K562 (cell line): Measurements from ENCODE around the gene KAZN. TPM values are rescaled to one million over a fixed set of nuclear protein-coding genes. Genes with fewer than 3 reads are reported as not detected.

Experiments
- ATAC-seq: fragments of 200-7000 bp; cut with Tn5 transposase; 3 replicates; pipeline ENCODE4 v1.9.1; 2020; ENCODE audit warnings: moderate library complexity
- BruUV-seq: library from RNA; stranded (reverse); fragments of 400-500 nt; replicated peaks from 2 replicates; lab custom pipeline; 2021; lab: Mats Ljungman, UMichigan
- CTCF ChIA-PET: fragments of 300-600 bp; formaldehyde crosslinking; extraction: SDS; loops from one replicate; lab custom pipeline; 2021; ENCODE audit warnings: low intra/inter-chr PET ratio; lab: Yijun Ruan, JAX
- POLR2A ChIA-PET: fragments of 300-600, 350-650 bp; sonication (Branson Sonifier 250); formaldehyde crosslinking; extraction: SDS; loops from one replicate; lab custom pipeline; 2021; ENCODE audit warnings: antibody characterized with exemption, inconsistent platforms; lab: Yijun Ruan, JAX
- DNase-seq, 4 experiments: peaks; one replicate each; pipeline versions ENCODE4 v3.0.0 to v3.0.0-alpha.2; 2011 to 2018; ENCODE audit warnings: low spot score in 3 of 4, mixed read lengths in 3 of 4; ENCODE audit errors: extremely low read depth in 1 of 4
- FAIRE-seq: peaks from 2 replicates; lab custom pipeline; 2011; peaks lifted over from hg19 to GRCh38; lab: Jason Lieb, UNC
- H2AFZ ChIP-seq: 2 replicates; pipeline ENCODE4 v1.6.0; 2011; ENCODE audit warnings: low read depth, low read length, control low read depth, inconsistent platforms
- H3K27ac ChIP-seq: fragments of 200-600 bp; 3 replicates; pipeline ENCODE4 v1.8.0; 2011; ENCODE audit warnings: low read depth, mild to moderate bottlenecking, control low read depth, inconsistent platforms, low read length, moderate library complexity, mixed read lengths; ENCODE audit errors: extremely low read depth
- H3K27me3 ChIP-seq, 2 experiments: fragments of 300-600 bp in 1 of 2; 2 replicates in 1 of 2; 3 replicates in 1 of 2; pipeline versions ENCODE4 v1.6.0 to v1.8.0; 2011; ENCODE audit warnings: inconsistent platforms in 2 of 2, low read length in 2 of 2, mild to moderate bottlenecking in 1 of 2, mixed read lengths in 1 of 2, moderate library complexity in 1 of 2; ENCODE audit not compliant: control insufficient read depth in 2 of 2, insufficient read depth in 2 of 2
- H3K36me3 ChIP-seq: fragments of 300-600 bp; 3 replicates; pipeline ENCODE4 v1.8.0; 2011; ENCODE audit warnings: mild to moderate bottlenecking, low read length, inconsistent platforms; ENCODE audit not compliant: control insufficient read depth, insufficient read depth
- H3K4me1 ChIP-seq, 2 experiments: fragments of 200-600 bp in 1 of 2; replicated peaks in 1 of 2; 2 replicates in 1 of 2; 3 replicates in 1 of 2; pipeline versions ENCODE4 v1.5.1 to v1.8.0; 2011; ENCODE audit warnings: inconsistent platforms in 2 of 2, low read length in 2 of 2, mild to moderate bottlenecking in 1 of 2, mixed read lengths in 1 of 2, moderate library complexity in 1 of 2; ENCODE audit not compliant: control insufficient read depth in 2 of 2, insufficient read depth in 2 of 2
- H3K4me2 ChIP-seq: 2 replicates; pipeline ENCODE4 v1.6.1; 2011; ENCODE audit warnings: low read length, control low read depth, inconsistent platforms, mixed read lengths; ENCODE audit not compliant: insufficient read depth
- H3K4me3 ChIP-seq: fragments of 200-600 bp; sonication (generic), shearing (Covaris generic); 2 replicates; pipeline ENCODE4 v1.5.1; 2016; ENCODE audit warnings: control low read depth, inconsistent platforms
- H3K79me2 ChIP-seq: fragments of 200-600 bp; 3 replicates; pipeline ENCODE4 v1.8.0; 2011; ENCODE audit warnings: low read length, inconsistent platforms; ENCODE audit not compliant: control insufficient read depth, insufficient read depth
- H3K9ac ChIP-seq, 2 experiments: 2 replicates each; pipeline versions ENCODE4 v1.6.0 to v1.6.1; 2011; ENCODE audit warnings: low read depth in 2 of 2, low read length in 2 of 2, control low read depth in 1 of 2, inconsistent platforms in 1 of 2, mild to moderate bottlenecking in 1 of 2, mixed read lengths in 1 of 2; ENCODE audit not compliant: insufficient read depth in 1 of 2
- H3K9me1 ChIP-seq: one replicate; pipeline ENCODE4 v1.6.0; 2011; ENCODE audit warnings: inconsistent platforms, mild to moderate bottlenecking, low read length, moderate library complexity; ENCODE audit not compliant: control insufficient read depth, insufficient read depth
- H3K9me3 ChIP-seq: replicated peaks from 2 replicates; pipeline ENCODE4 v1.5.1; 2011; ENCODE audit warnings: low read depth, low read length, inconsistent platforms; ENCODE audit not compliant: control insufficient read depth, insufficient read depth
- H4K20me1 ChIP-seq: replicated peaks from 2 replicates; pipeline ENCODE4 v1.6.1; 2011; ENCODE audit warnings: low read length, inconsistent platforms, mixed read lengths; ENCODE audit not compliant: control insufficient read depth, insufficient read depth
- IRF2 ChIP-seq: sonication (generic); formaldehyde crosslinking; IDR thresholded peaks from 2 replicates; pipeline ENCODE4 v1.8.1; 2022; ENCODE audit warnings: mild to moderate bottlenecking, missing genetic modification reagents
- KLF1 ChIP-seq: fragments of 450-650 bp; IDR thresholded peaks from 2 replicates; pipeline ENCODE4 v1.6.1; 2016; ENCODE audit warnings: missing genetic modification characterization, missing compliant biosample characterization
- NFIX ChIP-seq: fragments of 250-450 bp; sonication (Bioruptor Pico); IDR thresholded peaks from 2 replicates; pipeline ENCODE4 v1.4.0; 2020; ENCODE audit warnings: low read depth, mild to moderate bottlenecking, moderate library complexity
- TGIF2 ChIP-seq: sonication (generic); formaldehyde crosslinking; IDR thresholded peaks from 2 replicates; pipeline ENCODE4 v1.8.1; 2022; ENCODE audit warnings: mild to moderate bottlenecking, missing genetic modification reagents, moderate library complexity
- TSC22D4 ChIP-seq: fragments of 450-650 bp; IDR thresholded peaks from 2 replicates; pipeline ENCODE4 v1.6.1; 2016; ENCODE audit warnings: missing genetic modification characterization, missing biosample characterization, control low read depth
- ZNF174 ChIP-seq: fragments of 250-450 bp; sonication (Bioruptor Pico); IDR thresholded peaks from 2 replicates; pipeline ENCODE4 v1.4.0; 2020; ENCODE audit warnings: mild to moderate bottlenecking
- ZNF3 ChIP-seq: fragments of 250-450 bp; sonication (Bioruptor Pico); IDR thresholded peaks from 2 replicates; pipeline ENCODE4 v1.5.0; 2021; ENCODE audit warnings: mild to moderate bottlenecking, moderate library complexity
- ZNF431 ChIP-seq: sonication (generic); formaldehyde crosslinking; IDR thresholded peaks from 2 replicates; pipeline ENCODE4 v1.8.0; 2022; ENCODE audit warnings: mild to moderate bottlenecking, missing genetic modification reagents
- WGBS: fragments of 100-300 bp; shearing (Covaris generic); methylation state at CpG from one replicate; pipeline ENCODE4 v1.1.6; 2016; ENCODE audit warnings: low coverage, mixed read lengths; ENCODE audit not compliant: insufficient coverage; ENCODE audit errors: missing lambda C conversion rate; 5-methylcytosine and 5-hydroxymethylcytosine counted together
- in situ Hi-C: fragments of 300-500 bp; cut with MboI; formaldehyde crosslinking; loops from 4 replicates; pipeline ENCODE4 v1.15.0; 2018; ENCODE audit warnings: inconsistent platforms, mixed read lengths
- intact Hi-C: fragments of 100-400 bp; cut with micrococcal nuclease; formaldehyde crosslinking; loops from 2 replicates; pipeline ENCODE4 v1.14.2; 2022
- polyA plus RNA-seq, 8 experiments: library from polyadenylated mRNA; depleted of rRNA in 4 of 8; stranded (reverse) in 5 of 8; unstranded in 3 of 8; fragments of >200 nt; fragmentation: Nextera tagmentation in 2 of 8; fragmentation: Illumina TruSeq in 1 of 8; extraction: Ambion mirVana in 2 of 8; extraction: Trizol in 1 of 8; gene quantifications; 2 replicates each; pipeline versions ENCODE4 v1.2.1 to v1.2.3, GENCODE V29; 2011 to 2014; ENCODE audit warnings: inconsistent platforms in 1 of 8, missing spikeins in 1 of 8
- total RNA-seq, 7 experiments: library from RNA; depleted of rRNA in 6 of 7; stranded (reverse); fragments of >200 nt in 6 of 7; fragmentation: Illumina TruSeq in 2 of 7; extraction: Trizol in 2 of 7; gene quantifications; 2 replicates each; pipeline versions ENCODE4 v1.2.1 to v1.2.3, GENCODE V29; 2011 to 2021; ENCODE audit warnings: low replicate concordance in 1 of 7
- TF ChIP-seq, protein P1 (sequence below): sonication (generic); formaldehyde crosslinking; IDR thresholded peaks from 2 replicates; pipeline ENCODE4 v1.8.0; 2022; ENCODE audit warnings: mild to moderate bottlenecking, missing genetic modification reagents, borderline replicate concordance
- TF ChIP-seq, protein P2 (sequence below): fragments of 250-450 bp; sonication (Bioruptor Pico); IDR thresholded peaks from 2 replicates; pipeline ENCODE4 v1.4.0; 2020
- TF ChIP-seq, protein P3 (sequence below): sonication (generic); formaldehyde crosslinking; IDR thresholded peaks from 2 replicates; pipeline ENCODE4 v1.8.1; 2022; ENCODE audit warnings: missing genetic modification reagents

KAZN gene
- total and polyA plus RNA-seq, 9 of the 15 experiments (the other 6 are each of a cell fraction or from before 2014, with no cell fraction given), result 2.1 to 21.6 (median 5.4) TPM

DNA sequence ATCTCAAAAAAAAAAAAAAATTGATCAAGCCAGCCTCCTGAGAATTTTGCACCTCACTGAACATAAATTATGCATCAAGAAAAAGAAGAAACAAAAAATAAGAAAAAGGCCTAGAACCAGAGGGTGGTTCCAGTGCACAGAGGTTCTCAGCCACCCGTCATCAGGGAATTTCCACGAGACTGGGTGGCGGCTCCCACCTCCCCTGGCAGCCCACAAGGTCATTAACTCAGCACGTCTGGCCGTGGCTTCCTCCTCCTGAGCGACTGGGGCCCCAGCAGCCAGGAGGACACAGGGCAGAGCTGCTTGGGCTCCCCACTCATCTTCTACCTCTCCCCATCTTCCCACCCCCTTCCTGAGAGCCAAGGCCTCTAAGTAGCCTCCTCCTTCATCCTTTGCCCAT lies 539.3 kb downstream of the KAZN start:
- Histone ChIP-seq H3K27me3 (peaks cover 35 to 63% of the 10 kb centered on the region in 2 experiments), H3K9ac (no peak overlapping the region), H4K20me1 (no peaks in the 10 kb centered on the region; the same call in 1 of the 2 replicates), H3K4me3 (no peak overlapping the region), H2AFZ (no peak overlapping the region), H3K79me2 (no peaks in the 10 kb centered on the region), H3K36me3 (no peaks in the 10 kb centered on the region), H3K4me2 (no peak overlapping the region), H3K4me1 (no peaks in the 10 kb centered on the region; a peak in 1 of 5 replicates), H3K9me1 (no peaks in the 10 kb centered on the region), H3K27ac (no peak overlapping the region), H3K9me3 (no peaks in the 10 kb centered on the region)
- FAIRE-seq, result no peak
- ATAC-seq, result no peak
- BruUV-seq, result no TSS peak
- ChIA-PET POLR2A (interaction anchor here (0.7 kb wide), 1 partner anchor 210 kb away, joined by 3 read pairs; no protein-coding TSS in a partner anchor), CTCF (interaction anchor here (0.6 kb wide), 1 partner anchor 988 kb away, joined by 3 read pairs; no protein-coding TSS in a partner anchor)
- no peak for DNase-seq
- intact Hi-C loops, result no loop called here
- WGBS, result 0% methylated on average over 6 of the region's 6 CpGs
- TF ChIP-seq ZNF431 (CRISPR knock-in tag), result no peak
- TF ChIP-seq ZNF3 (CRISPR knock-in tag), result no peak
- TF ChIP-seq IRF2 (CRISPR knock-in tag), result no peak
- no peak for TF ChIP-seq KLF1 (tag)
- TF ChIP-seq, protein P1, sequence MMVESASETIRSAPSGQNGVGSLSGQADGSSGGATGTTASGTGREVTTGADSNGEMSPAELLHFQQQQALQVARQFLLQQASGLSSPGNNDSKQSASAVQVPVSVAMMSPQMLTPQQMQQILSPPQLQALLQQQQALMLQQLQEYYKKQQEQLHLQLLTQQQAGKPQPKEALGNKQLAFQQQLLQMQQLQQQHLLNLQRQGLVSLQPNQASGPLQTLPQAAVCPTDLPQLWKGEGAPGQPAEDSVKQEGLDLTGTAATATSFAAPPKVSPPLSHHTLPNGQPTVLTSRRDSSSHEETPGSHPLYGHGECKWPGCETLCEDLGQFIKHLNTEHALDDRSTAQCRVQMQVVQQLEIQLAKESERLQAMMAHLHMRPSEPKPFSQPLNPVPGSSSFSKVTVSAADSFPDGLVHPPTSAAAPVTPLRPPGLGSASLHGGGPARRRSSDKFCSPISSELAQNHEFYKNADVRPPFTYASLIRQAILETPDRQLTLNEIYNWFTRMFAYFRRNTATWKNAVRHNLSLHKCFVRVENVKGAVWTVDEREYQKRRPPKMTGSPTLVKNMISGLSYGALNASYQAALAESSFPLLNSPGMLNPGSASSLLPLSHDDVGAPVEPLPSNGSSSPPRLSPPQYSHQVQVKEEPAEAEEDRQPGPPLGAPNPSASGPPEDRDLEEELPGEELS (CRISPR knock-in tag), result no peak
- TF ChIP-seq, protein P2, sequence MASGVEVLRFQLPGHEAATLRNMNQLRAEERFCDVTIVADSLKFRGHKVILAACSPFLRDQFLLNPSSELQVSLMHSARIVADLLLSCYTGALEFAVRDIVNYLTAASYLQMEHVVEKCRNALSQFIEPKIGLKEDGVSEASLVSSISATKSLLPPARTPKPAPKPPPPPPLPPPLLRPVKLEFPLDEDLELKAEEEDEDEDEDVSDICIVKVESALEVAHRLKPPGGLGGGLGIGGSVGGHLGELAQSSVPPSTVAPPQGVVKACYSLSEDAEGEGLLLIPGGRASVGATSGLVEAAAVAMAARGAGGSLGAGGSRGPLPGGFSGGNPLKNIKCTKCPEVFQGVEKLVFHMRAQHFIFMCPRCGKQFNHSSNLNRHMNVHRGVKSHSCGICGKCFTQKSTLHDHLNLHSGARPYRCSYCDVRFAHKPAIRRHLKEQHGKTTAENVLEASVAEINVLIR, result no peak
- no peak for TF ChIP-seq ZNF174 (CRISPR knock-in tag)
- TF ChIP-seq, protein P3, sequence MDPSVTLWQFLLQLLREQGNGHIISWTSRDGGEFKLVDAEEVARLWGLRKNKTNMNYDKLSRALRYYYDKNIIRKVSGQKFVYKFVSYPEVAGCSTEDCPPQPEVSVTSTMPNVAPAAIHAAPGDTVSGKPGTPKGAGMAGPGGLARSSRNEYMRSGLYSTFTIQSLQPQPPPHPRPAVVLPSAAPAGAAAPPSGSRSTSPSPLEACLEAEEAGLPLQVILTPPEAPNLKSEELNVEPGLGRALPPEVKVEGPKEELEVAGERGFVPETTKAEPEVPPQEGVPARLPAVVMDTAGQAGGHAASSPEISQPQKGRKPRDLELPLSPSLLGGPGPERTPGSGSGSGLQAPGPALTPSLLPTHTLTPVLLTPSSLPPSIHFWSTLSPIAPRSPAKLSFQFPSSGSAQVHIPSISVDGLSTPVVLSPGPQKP (CRISPR knock-in tag), result no peak
- no peak for TF ChIP-seq NFIX (CRISPR knock-in tag)
- no peak for TF ChIP-seq TGIF2 (CRISPR knock-in tag)
- TF ChIP-seq TSC22D4 (tag), result no peak
- in situ Hi-C loops, result no loop called here
